ENCODE measurements around the gene PPP4R1.

DNA sequence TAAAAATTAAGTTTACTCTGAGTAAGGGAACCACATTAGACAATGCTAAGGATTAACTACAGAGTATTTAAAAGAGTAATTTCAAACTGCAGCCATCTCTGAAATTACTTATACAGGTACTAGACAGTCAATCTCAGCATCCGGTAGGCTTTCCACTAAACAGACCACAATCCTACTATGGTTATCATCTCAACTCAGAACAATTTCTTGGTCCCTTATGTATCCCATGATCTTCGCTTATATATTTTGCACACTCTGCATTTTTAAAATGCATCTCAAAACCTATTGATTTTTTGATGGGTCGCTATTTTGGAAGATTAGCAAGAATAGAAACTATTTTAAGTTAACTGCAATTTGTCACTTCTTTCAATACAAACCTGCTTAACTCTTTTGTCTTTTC is 1.4 kb downstream of the PPP4R1 start:
- TF ChIP-seq, protein P1, sequence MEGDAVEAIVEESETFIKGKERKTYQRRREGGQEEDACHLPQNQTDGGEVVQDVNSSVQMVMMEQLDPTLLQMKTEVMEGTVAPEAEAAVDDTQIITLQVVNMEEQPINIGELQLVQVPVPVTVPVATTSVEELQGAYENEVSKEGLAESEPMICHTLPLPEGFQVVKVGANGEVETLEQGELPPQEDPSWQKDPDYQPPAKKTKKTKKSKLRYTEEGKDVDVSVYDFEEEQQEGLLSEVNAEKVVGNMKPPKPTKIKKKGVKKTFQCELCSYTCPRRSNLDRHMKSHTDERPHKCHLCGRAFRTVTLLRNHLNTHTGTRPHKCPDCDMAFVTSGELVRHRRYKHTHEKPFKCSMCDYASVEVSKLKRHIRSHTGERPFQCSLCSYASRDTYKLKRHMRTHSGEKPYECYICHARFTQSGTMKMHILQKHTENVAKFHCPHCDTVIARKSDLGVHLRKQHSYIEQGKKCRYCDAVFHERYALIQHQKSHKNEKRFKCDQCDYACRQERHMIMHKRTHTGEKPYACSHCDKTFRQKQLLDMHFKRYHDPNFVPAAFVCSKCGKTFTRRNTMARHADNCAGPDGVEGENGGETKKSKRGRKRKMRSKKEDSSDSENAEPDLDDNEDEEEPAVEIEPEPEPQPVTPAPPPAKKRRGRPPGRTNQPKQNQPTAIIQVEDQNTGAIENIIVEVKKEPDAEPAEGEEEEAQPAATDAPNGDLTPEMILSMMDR (IDR thresholded peaks at IDR 0.05), result no peak
- TF ChIP-seq POLR2A (IDR thresholded peaks at IDR 0.05), result no peak

Measured in esophagus squamous epithelium (tissue), 4 donors.